ENCODE data around the gene ANO2.

Gene ANO2

GRCh38 chr12:5628501-5628900 lies 316.6 kb downstream of the ANO2 start:
- H3K4me1 Mint-ChIP-seq (ENCODE audit: low read depth) = no peaks in the 10 kb centered on the region
- H3K27me3 Mint-ChIP-seq (ENCODE audit: low read depth) = no peaks in the 10 kb centered on the region
- no peak for DNase-seq (ENCODE audit: low spot score)
- H3K4me3 Mint-ChIP-seq = no peak overlapping the region
- no peaks in the 10 kb centered on the region for H3K9me3 Mint-ChIP-seq
- H3K36me3 Mint-ChIP-seq (ENCODE audit: low read depth) = no peaks in the 10 kb centered on the region
- no peak overlapping the region for H3K27ac Mint-ChIP-seq

GRCh38 chr12:5627053-5627630 lies 317.9 kb downstream of the ANO2 start:
- no peak overlapping the region for H3K27ac Mint-ChIP-seq

GRCh38 chr12:5626151-5626550 lies 318.9 kb downstream of the ANO2 start:
- DNase-seq (ENCODE audit: low spot score) = no peak
- Mint-ChIP-seq H3K9me3 (no peaks in the 10 kb centered on the region), H3K27ac (no peak overlapping the region), H3K4me1 (ENCODE audit: low read depth) (no peaks in the 10 kb centered on the region), H3K36me3 (ENCODE audit: low read depth) (no peaks in the 10 kb centered on the region), H3K27me3 (ENCODE audit: low read depth) (no peaks in the 10 kb centered on the region), H3K4me3 (no peak overlapping the region)

More at GRCh38 chr12:5627053-5627630, 317.9 kb downstream of the ANO2 start:
- Mint-ChIP-seq H3K27me3 (ENCODE audit: low read depth) (no peaks in the 10 kb centered on the region), H3K9me3 (no peaks in the 10 kb centered on the region), H3K4me3 (no peak overlapping the region), H3K4me1 (ENCODE audit: low read depth) (no peaks in the 10 kb centered on the region), H3K36me3 (ENCODE audit: low read depth) (no peaks in the 10 kb centered on the region)
- DNase-seq (ENCODE audit: low spot score) = no peak

GRCh38 chr12:5624486-5625272 lies 320.4 kb downstream of the ANO2 start:
- DNase-seq (ENCODE audit: low spot score) = no peak
- Mint-ChIP-seq H3K27me3 (ENCODE audit: low read depth) (no peaks in the 10 kb centered on the region), H3K4me1 (ENCODE audit: low read depth) (no peaks in the 10 kb centered on the region), H3K27ac (no peak overlapping the region), H3K9me3 (no peaks in the 10 kb centered on the region), H3K36me3 (ENCODE audit: low read depth) (no peaks in the 10 kb centered on the region), H3K4me3 (no peak overlapping the region)

GRCh38 chr12:5623411-5623810 lies 321.6 kb downstream of the ANO2 start:
- Mint-ChIP-seq H3K27me3 (ENCODE audit: low read depth) (no peaks in the 10 kb centered on the region), H3K36me3 (ENCODE audit: low read depth) (no peaks in the 10 kb centered on the region), H3K4me3 (no peak overlapping the region), H3K9me3 (no peaks in the 10 kb centered on the region), H3K27ac (no peak overlapping the region), H3K4me1 (ENCODE audit: low read depth) (no peaks in the 10 kb centered on the region)
- no peak for DNase-seq (ENCODE audit: low spot score)

GRCh38 chr12:5622280-5622679 lies 322.8 kb downstream of the ANO2 start:
- Mint-ChIP-seq H3K36me3 (ENCODE audit: low read depth) (no peaks in the 10 kb centered on the region), H3K27me3 (ENCODE audit: low read depth) (no peaks in the 10 kb centered on the region), H3K9me3 (no peaks in the 10 kb centered on the region), H3K4me1 (ENCODE audit: low read depth) (no peaks in the 10 kb centered on the region), H3K27ac (no peak overlapping the region), H3K4me3 (no peak overlapping the region)
- DNase-seq (ENCODE audit: low spot score) = no peak

- Mint-ChIP-seq H3K9me3 (no peaks in the 10 kb centered on the region), H3K27ac (no peak overlapping the region), H3K27me3 (ENCODE audit: low read depth) (no peaks in the 10 kb centered on the region), H3K4me3 (no peak overlapping the region), H3K36me3 (ENCODE audit: low read depth) (no peaks in the 10 kb centered on the region), H3K4me1 (ENCODE audit: low read depth) (no peaks in the 10 kb centered on the region)
- no peak for DNase-seq (ENCODE audit: low spot score)
These were observed 323.7 kb downstream of the ANO2 start for GRCh38 chr12:5621329-5621728.

- H3K4me3 Mint-ChIP-seq = no peak overlapping the region
- no peak overlapping the region for H3K27ac Mint-ChIP-seq
- no peaks in the 10 kb centered on the region for H3K36me3 Mint-ChIP-seq (ENCODE audit: low read depth)
- no peak for DNase-seq (ENCODE audit: low spot score)
- no peaks in the 10 kb centered on the region for H3K9me3 Mint-ChIP-seq
- H3K4me1 Mint-ChIP-seq (ENCODE audit: low read depth) = no peaks in the 10 kb centered on the region
- H3K27me3 Mint-ChIP-seq (ENCODE audit: low read depth) = no peaks in the 10 kb centered on the region
These were observed 324.2 kb downstream of the ANO2 start for GRCh38 chr12:5620896-5621295.

GRCh38 chr12:5619628-5620027 lies 325.4 kb downstream of the ANO2 start:
- Mint-ChIP-seq H3K9me3 (no peaks in the 10 kb centered on the region), H3K27me3 (ENCODE audit: low read depth) (no peaks in the 10 kb centered on the region), H3K4me1 (ENCODE audit: low read depth) (no peaks in the 10 kb centered on the region), H3K27ac (no peak overlapping the region), H3K4me3 (no peak overlapping the region), H3K36me3 (ENCODE audit: low read depth) (no peaks in the 10 kb centered on the region)
- DNase-seq (ENCODE audit: low spot score) = no peak

GRCh38 chr12:5616854-5617253 lies 328.2 kb downstream of the ANO2 start:
- H3K27ac Mint-ChIP-seq = no peak overlapping the region
- no peaks in the 10 kb centered on the region for H3K9me3 Mint-ChIP-seq
- H3K4me1 Mint-ChIP-seq (ENCODE audit: low read depth) = no peaks in the 10 kb centered on the region
- H3K27me3 Mint-ChIP-seq (ENCODE audit: low read depth) = no peaks in the 10 kb centered on the region
- H3K4me3 Mint-ChIP-seq = no peak overlapping the region
- no peaks in the 10 kb centered on the region for H3K36me3 Mint-ChIP-seq (ENCODE audit: low read depth)
- no peak for DNase-seq (ENCODE audit: low spot score)

- Mint-ChIP-seq H3K4me1 (ENCODE audit: low read depth) (no peaks in the 10 kb centered on the region), H3K4me3 (no peak overlapping the region), H3K27ac (no peak overlapping the region), H3K9me3 (no peaks in the 10 kb centered on the region), H3K27me3 (ENCODE audit: low read depth) (no peaks in the 10 kb centered on the region), H3K36me3 (ENCODE audit: low read depth) (no peaks in the 10 kb centered on the region)
- no peak for DNase-seq (ENCODE audit: low spot score)
These were observed 329.3 kb downstream of the ANO2 start for GRCh38 chr12:5615760-5616159.

- Mint-ChIP-seq H3K9me3 (no peaks in the 10 kb centered on the region), H3K4me1 (ENCODE audit: low read depth) (no peaks in the 10 kb centered on the region), H3K27me3 (ENCODE audit: low read depth) (no peaks in the 10 kb centered on the region), H3K36me3 (ENCODE audit: low read depth) (no peaks in the 10 kb centered on the region), H3K4me3 (no peak overlapping the region), H3K27ac (no peak overlapping the region)
- no peak for DNase-seq (ENCODE audit: low spot score)
These were observed 330.8 kb downstream of the ANO2 start for GRCh38 chr12:5614256-5614655.

GRCh38 chr12:5612556-5613410 lies 332.3 kb downstream of the ANO2 start:
- H3K9me3 Mint-ChIP-seq = no peaks in the 10 kb centered on the region
- DNase-seq (ENCODE audit: low spot score) = no peak
- H3K27me3 Mint-ChIP-seq (ENCODE audit: low read depth) = no peaks in the 10 kb centered on the region
- no peaks in the 10 kb centered on the region for H3K36me3 Mint-ChIP-seq (ENCODE audit: low read depth)
- H3K4me3 Mint-ChIP-seq = no peak overlapping the region
- no peak overlapping the region for H3K27ac Mint-ChIP-seq
- no peaks in the 10 kb centered on the region for H3K4me1 Mint-ChIP-seq (ENCODE audit: low read depth)

GRCh38 chr12:5611162-5611561 lies 333.9 kb downstream of the ANO2 start:
- no peak for DNase-seq (ENCODE audit: low spot score)
- no peaks in the 10 kb centered on the region for H3K4me1 Mint-ChIP-seq (ENCODE audit: low read depth)
- no peaks in the 10 kb centered on the region for H3K36me3 Mint-ChIP-seq (ENCODE audit: low read depth)
- H3K4me3 Mint-ChIP-seq = no peak overlapping the region
- no peaks in the 10 kb centered on the region for H3K9me3 Mint-ChIP-seq
- H3K27me3 Mint-ChIP-seq (ENCODE audit: low read depth) = no peaks in the 10 kb centered on the region
- no peak overlapping the region for H3K27ac Mint-ChIP-seq
